SH-SY5Y (cell line): ENCODE results near the gene CHURC1.

Experiments
- GATA2 ChIP-seq: IDR thresholded peaks from 2 replicates; pipeline ENCODE4 v1.6.1; 2011; ENCODE audit warnings: mild to moderate bottlenecking, low read depth, low read length
- GATA3 ChIP-seq: IDR thresholded peaks from 2 replicates; pipeline ENCODE4 v1.6.1; 2011; ENCODE audit warnings: low read depth, mild to moderate bottlenecking, low read length, moderate library complexity

GRCh38 chr14:64873506-64874219 is 40.6 kb upstream of the CHURC1 start:
- no peak for TF ChIP-seq GATA3
- no peak for TF ChIP-seq GATA2
